Renal cortex interstitium (tissue), 15 donors: ENCODE data around the gene KLHDC7A. TPM values are rescaled to one million over a fixed set of nuclear protein-coding genes. Genes with fewer than 3 reads are reported as not detected.
"Not testable (repeated sequence)": the region's sequence is repeated elsewhere in the genome, so short reads cannot be mapped to it uniquely, and the experiment has no call there.

Experiments used
- DNase-seq, 11 donors: peaks; one replicate each; pipeline ENCODE4 v3.0.0-alpha.2; 2013; ENCODE audit warnings: low read depth in 9 of 11, low spot score in 4 of 11; ENCODE audit errors: extremely low read depth in 1 of 11
- long read RNA-seq, 16 experiments: transcript quantifications; one replicate each; lab custom pipeline, GENCODE V29; 2026
- polyA plus RNA-seq, 3 donors: library from polyadenylated mRNA; unstranded; fragments of 120-200 nt; gene quantifications; one replicate each; pipeline ENCODE4 v1.2.1, GENCODE V29; 2013; ENCODE audit not compliant: insufficient read length in 3 of 3

The KLHDC7A gene
- 10 to 100 TPM; 11.1 to 11.6 (median 11.2) TPM for polyA plus RNA-seq
- long read RNA-seq, donor 1, full-length matches to known transcripts = 9 of 9 reads
- long read RNA-seq, donor 1, partial matches to known transcripts = 0 of 9 reads
- long read RNA-seq, donor 1, other reads (novel, unspliced or antisense) = 0 of 9 reads
- long read RNA-seq, donor 2, full-length matches to known transcripts = 24 of 24 reads
- long read RNA-seq, donor 2, partial matches to known transcripts = 0 of 24 reads
- long read RNA-seq, donor 2, other reads (novel, unspliced or antisense) = 0 of 24 reads
- long read RNA-seq, donor 3, full-length matches to known transcripts = 36 of 36 reads
- long read RNA-seq, donor 3, partial matches to known transcripts = 0 of 36 reads
- long read RNA-seq, donor 3, other reads (novel, unspliced or antisense) = 0 of 36 reads
- long read RNA-seq, donor 4, full-length matches to known transcripts = 19 of 19 reads
- long read RNA-seq, donor 4, partial matches to known transcripts = 0 of 19 reads
- long read RNA-seq, donor 4, other reads (novel, unspliced or antisense) = 0 of 19 reads
- long read RNA-seq, donor 5 = 0 reads
- long read RNA-seq, donor 6, full-length matches to known transcripts = 19 of 19 reads
- long read RNA-seq, donor 6, partial matches to known transcripts = 0 of 19 reads
- long read RNA-seq, donor 6, other reads (novel, unspliced or antisense) = 0 of 19 reads
- long read RNA-seq, donor 7, full-length matches to known transcripts = 21 of 21 reads
- long read RNA-seq, donor 7, partial matches to known transcripts = 0 of 21 reads
- long read RNA-seq, donor 7, other reads (novel, unspliced or antisense) = 0 of 21 reads
- long read RNA-seq, donor 8, full-length matches to known transcripts = 36 of 36 reads
- long read RNA-seq, donor 8, partial matches to known transcripts = 0 of 36 reads
- long read RNA-seq, donor 8, other reads (novel, unspliced or antisense) = 0 of 36 reads
- long read RNA-seq, donor 9, full-length matches to known transcripts = 25 of 25 reads
- long read RNA-seq, donor 9, partial matches to known transcripts = 0 of 25 reads
- long read RNA-seq, donor 9, other reads (novel, unspliced or antisense) = 0 of 25 reads
- long read RNA-seq, donor 10, full-length matches to known transcripts = 37 of 37 reads
- long read RNA-seq, donor 10, partial matches to known transcripts = 0 of 37 reads
- long read RNA-seq, donor 10, other reads (novel, unspliced or antisense) = 0 of 37 reads
- long read RNA-seq, donor 11, full-length matches to known transcripts = 18 of 18 reads
- long read RNA-seq, donor 11, partial matches to known transcripts = 0 of 18 reads
- long read RNA-seq, donor 11, other reads (novel, unspliced or antisense) = 0 of 18 reads
- long read RNA-seq, donor 12, full-length matches to known transcripts = 9 of 9 reads
- long read RNA-seq, donor 12, partial matches to known transcripts = 0 of 9 reads
- long read RNA-seq, donor 12, other reads (novel, unspliced or antisense) = 0 of 9 reads
- long read RNA-seq, donor 13, full-length matches to known transcripts = 31 of 31 reads
- long read RNA-seq, donor 13, partial matches to known transcripts = 0 of 31 reads
- long read RNA-seq, donor 13, other reads (novel, unspliced or antisense) = 0 of 31 reads
- long read RNA-seq, donor 14, full-length matches to known transcripts = 13 of 13 reads
- long read RNA-seq, donor 14, partial matches to known transcripts = 0 of 13 reads
- long read RNA-seq, donor 14, other reads (novel, unspliced or antisense) = 0 of 13 reads
- long read RNA-seq, donor 15, full-length matches to known transcripts = 15 of 15 reads
- long read RNA-seq, donor 15, partial matches to known transcripts = 0 of 15 reads
- long read RNA-seq, donor 15, other reads (novel, unspliced or antisense) = 0 of 15 reads
- long read RNA-seq, donor 16, full-length matches to known transcripts = 50 of 50 reads
- long read RNA-seq, donor 16, partial matches to known transcripts = 0 of 50 reads
- long read RNA-seq, donor 16, other reads (novel, unspliced or antisense) = 0 of 50 reads

GRCh38 chr1:18480315-18481189 is at the start of gene KLHDC7A:
Gene KLHDC7A, plus strand, starts transcription at chr1:18480930. Its CDS starts 52 bp downstream, at chr1:18480982.
- DNase-seq = peak in 10 of 11 donors; percentile 49 to 88 (median 61)

- DNase-seq = no peak
Measured at GRCh38 chr1:18434041-18434440, 46.7 kb upstream of the KLHDC7A start.

- peak in 3 of 11 donors; percentile 5 to 18 (median 7) for DNase-seq
Measured at GRCh38 chr1:18440385-18441226, 40.1 kb upstream of the KLHDC7A start.

- no peak for DNase-seq
Measured at GRCh38 chr1:18443587-18444520, 36.9 kb upstream of the KLHDC7A start.

GRCh38 chr1:18444563-18444962 is 36.2 kb upstream of the KLHDC7A start:
- DNase-seq = no peak

- DNase-seq = no peak
Measured at GRCh38 chr1:18446751-18447150, 34.0 kb upstream of the KLHDC7A start.

- DNase-seq = no peak
Measured at GRCh38 chr1:18447509-18448220, 33.1 kb upstream of the KLHDC7A start.

- DNase-seq = no peak
Measured at GRCh38 chr1:18448889-18449288, 31.8 kb upstream of the KLHDC7A start.

GRCh38 chr1:18452550-18452949 is 28.2 kb upstream of the KLHDC7A start:
- DNase-seq = peak in 2 of 11 donors; percentile 16 to 20

- no peak for DNase-seq
Measured at GRCh38 chr1:18458133-18459092, 22.3 kb upstream of the KLHDC7A start.

- DNase-seq = no peak
Measured at GRCh38 chr1:18461656-18462055, 19.1 kb upstream of the KLHDC7A start.

- not testable (repeated sequence) for DNase-seq
Measured at GRCh38 chr1:18462517-18462916, 18.2 kb upstream of the KLHDC7A start.

GRCh38 chr1:18463063-18463462 is 17.7 kb upstream of the KLHDC7A start:
- no peak for DNase-seq
